Right kidney (tissue), 1 donor: ENCODE data around the gene ANKRD11.
"Not testable (repeated sequence)": the region's sequence is repeated elsewhere in the genome, so short reads cannot be mapped to it uniquely, and the experiment has no call there.

Experiments used
- DNase-seq: peaks from one replicate; pipeline ENCODE4 v3.0.0-alpha.2; 2016

ANKRD11 gene

DNA sequence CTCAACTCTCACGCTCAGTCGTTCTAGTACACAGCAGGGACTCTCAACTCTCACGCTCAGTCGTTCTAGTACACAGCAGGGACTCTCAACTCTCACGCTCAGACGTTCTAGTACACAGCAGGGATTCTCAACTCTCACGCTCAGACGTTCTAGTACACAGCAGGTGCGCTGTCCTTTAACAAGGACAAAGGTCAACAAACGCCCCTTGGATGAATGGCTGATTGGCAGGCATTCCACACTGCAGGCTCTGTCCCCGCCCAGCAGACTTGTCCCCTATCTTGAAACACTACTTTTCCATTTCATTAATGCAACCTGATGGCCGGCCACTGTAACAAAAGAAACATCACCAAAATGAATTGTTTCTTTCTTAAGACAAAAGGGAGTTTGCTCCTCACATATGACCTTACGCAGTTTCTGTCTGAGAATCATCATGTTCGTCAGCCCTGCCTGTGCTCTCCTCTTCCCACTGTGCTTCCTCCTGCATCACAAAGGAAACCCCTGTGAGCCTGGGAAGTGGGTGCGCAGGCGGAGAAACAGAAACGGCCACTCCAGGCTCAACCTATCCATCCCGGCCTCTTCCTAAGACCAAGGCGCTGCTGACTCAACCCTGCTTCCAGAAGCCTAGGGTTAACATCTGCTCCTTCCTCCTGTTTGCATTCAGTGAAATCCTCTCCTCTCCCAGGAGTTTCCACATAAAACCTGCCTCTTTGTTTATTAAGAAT is 59.8 kb downstream of the ANKRD11 start:
- no peak for DNase-seq

- DNase-seq: not testable (repeated sequence)
These were observed 61.8 kb downstream of the ANKRD11 start for GRCh38 chr16:89428605-89429004.

- DNase-seq: no peak
These were observed 63.4 kb downstream of the ANKRD11 start for GRCh38 chr16:89426736-89427530.

DNA sequence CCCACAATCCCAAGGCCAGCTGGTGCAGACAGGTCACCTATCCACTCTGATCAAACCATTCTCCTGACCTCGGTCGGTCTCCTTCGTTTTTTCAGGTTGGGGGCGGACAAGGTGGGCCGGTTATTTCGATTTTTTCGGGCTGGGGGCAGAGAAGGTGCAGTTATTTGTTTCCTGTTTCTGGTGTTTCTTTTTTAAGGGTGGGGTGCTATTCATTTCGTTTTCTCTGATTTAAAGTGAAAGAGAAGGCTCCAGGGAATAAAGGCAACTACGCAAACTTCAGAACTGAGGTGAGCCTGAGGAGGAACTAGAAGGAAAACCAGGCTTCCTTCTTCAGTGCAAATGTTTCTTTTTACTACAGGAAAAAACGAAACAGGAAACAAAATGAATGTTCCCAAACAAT is 64.8 kb downstream of the ANKRD11 start:
- DNase-seq: no peak

DNA sequence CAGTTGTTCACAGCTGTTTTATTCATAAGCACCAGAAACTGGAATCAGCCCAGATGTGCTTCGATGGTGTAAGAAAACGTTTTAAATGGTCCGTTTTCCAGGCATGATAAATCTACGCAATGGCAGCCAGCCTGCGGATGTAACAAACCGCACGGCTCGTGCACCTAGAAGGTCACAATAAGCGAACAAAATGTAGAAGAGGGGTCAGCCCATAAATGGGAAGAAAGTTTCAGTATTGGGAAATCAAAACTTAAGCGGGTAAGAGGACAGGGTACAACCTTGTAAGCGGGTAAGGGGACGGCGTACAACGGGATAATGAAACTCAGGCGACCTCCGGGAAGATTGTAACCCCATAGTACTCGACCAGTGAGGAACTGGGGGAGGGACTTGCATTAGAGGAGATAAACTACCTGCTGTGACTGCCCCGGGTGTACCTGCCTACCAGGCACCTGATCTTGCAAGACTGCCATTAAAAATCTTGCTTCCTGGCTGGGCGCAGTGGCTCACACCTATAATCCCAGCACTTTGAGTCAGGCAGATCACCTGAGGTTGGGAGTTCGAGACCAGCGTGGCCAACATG is 66.6 kb downstream of the ANKRD11 start:
- no peak for DNase-seq

GRCh38 chr16:89422905-89423630 is 67.3 kb downstream of the ANKRD11 start:
- DNase-seq: no peak

- no peak for DNase-seq
These were observed 67.8 kb downstream of the ANKRD11 start for GRCh38 chr16:89422527-89422904.

GRCh38 chr16:89421300-89421699 is 69.1 kb downstream of the ANKRD11 start:
- not testable (repeated sequence) for DNase-seq

DNA sequence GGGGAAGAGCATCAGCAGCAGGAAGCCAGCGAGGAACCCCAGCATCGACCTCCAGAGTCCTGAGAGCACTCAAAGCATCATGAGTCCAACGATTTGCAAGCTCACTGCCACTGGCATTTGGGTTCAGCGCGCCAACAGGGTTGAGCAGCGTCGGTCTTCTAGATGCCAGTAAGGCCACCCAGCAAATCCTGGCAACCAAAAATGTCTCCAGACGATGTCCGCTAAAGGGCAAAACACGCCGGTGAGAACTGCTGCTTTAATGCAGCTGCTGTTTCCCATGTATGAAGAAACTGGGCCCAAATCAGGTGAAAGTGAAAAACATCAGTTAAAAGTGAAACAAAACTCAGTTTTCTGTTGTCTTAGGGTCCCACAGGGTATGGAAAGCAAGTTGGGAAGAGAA is 70.2 kb downstream of the ANKRD11 start:
- DNase-seq: no peak

DNA sequence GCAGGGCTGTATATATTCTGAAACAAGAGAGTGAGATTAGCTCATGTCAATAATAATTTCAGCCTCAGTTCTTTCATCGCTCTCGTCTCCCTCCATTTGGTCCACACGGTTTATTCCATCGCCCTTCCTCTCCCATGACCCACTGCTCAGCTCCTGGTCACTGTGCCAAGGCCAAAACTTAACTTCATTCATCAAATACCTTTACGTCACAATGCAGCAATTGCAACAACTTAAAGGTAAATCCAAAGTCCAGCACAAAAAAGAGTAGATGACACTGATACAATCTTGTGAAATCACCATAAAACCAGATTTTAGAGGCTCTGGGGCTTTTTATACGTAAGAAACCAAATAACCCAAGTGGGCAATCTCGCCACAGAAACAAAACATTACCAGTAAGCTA is 72.0 kb downstream of the ANKRD11 start:
- DNase-seq: no peak

GRCh38 chr16:89417352-89417751 is 73.0 kb downstream of the ANKRD11 start:
- DNase-seq: no peak

DNA sequence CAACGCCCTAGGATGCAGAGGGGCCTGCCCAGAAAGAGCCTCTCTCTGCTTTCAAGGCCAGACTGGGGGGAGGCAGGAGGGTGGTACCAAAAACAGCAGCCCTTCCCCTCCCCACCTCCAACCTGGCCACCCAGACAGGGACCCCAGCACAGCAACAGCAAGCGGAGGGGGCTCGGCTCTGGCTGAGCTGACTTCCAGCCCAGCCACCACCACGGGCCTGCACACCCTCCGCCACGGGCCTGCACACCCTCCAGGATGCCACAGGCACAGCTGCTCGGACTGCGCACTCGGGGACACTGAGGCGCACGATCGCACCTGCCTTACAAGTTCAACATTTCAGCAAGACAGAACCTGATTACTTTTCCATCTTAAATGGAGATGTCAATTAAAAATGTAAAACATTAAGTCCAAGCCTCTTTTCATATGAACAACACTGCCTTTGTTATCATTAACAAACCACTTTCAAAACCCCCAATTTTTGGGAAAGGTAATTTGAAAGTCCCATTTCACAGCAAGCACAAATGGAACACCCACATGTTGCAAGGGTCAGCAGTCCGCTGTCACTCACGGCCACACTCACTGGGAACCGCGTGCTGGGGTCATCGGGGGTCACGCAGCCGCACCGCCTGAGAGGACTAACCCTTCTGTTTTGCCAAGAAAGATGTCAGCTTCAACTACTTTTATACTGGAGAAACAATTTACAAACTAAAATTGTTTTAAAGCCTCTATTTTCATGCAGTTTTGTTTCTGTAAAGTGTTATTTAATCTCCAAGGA is 76.4 kb downstream of the ANKRD11 start:
- DNase-seq: no peak

- DNase-seq: no peak
These were observed 77.5 kb downstream of the ANKRD11 start for GRCh38 chr16:89412811-89413210.

DNA sequence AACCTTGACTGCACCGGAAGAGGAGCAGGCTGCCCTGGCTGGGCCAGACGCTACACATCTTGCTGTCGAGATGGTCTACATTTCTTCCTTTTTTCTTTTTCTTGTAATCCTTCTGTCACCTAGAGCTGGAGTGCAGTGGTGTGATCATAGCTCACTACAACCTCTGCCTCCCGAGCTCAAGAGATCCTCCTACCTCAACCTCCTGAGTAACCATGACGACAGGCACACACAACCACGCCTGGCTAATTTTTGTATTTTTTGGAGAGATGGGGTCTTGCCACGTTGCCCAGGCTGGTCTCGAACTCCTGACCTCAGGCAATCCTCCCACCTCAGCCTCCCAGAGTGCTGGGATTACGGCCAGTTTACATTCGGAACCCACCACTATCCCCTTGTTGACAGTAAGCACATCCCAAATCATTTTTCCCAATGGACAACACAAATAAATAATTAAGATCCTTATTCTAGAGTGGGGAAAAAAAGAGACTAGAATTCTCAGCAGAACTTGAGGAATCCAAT is 79.0 kb downstream of the ANKRD11 start:
- DNase-seq: no peak

DNA sequence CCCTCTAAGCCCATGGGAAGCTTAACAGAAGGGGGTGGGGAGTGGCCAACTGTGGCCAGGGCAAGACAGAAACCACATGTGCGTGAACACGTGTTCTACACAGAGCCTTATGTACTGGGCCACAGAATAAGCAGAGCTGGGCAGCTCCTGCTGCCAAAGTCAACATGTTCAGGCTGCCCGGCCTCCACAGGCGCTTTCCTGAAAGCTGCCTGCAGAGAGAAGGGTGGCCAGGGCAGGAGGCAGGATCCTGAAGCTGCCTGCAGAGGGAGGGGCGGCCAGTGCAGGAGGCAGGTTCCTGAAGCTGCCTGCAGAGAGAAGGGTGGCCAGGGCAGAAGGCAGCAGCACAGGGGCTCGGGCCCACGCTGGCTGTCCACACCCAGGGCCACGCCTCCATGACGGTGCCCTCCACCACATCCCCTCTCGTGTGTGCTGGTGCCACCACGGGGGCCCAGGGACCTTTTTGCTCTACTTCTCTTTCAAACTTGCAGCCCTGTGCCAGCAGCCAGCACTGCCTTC is 79.5 kb downstream of the ANKRD11 start:
- DNase-seq: no peak

- no peak for DNase-seq
These were observed 80.0 kb downstream of the ANKRD11 start for GRCh38 chr16:89410322-89410721.

GRCh38 chr16:89409161-89409711 is 81.1 kb downstream of the ANKRD11 start:
- DNase-seq: no peak

DNA sequence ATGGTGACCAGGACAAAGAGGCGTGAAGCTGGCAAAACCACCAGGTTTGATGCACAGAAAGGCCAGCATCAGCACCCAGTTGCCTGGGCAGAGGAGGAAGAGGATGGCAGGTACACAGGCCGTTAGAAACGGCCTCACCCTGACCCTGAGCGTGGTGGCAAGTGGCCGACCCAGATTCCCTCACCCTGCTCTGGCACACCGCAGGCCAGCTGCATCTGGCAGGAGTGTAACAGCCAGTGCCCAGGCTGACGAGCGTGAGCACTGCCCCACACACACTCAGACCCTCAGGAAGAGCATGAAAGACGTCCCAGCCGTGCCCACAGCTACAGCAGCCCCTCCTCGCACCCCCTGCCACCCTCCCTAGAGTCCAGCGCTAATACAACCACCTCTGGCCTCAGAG is 82.0 kb downstream of the ANKRD11 start:
- DNase-seq: no peak

DNA sequence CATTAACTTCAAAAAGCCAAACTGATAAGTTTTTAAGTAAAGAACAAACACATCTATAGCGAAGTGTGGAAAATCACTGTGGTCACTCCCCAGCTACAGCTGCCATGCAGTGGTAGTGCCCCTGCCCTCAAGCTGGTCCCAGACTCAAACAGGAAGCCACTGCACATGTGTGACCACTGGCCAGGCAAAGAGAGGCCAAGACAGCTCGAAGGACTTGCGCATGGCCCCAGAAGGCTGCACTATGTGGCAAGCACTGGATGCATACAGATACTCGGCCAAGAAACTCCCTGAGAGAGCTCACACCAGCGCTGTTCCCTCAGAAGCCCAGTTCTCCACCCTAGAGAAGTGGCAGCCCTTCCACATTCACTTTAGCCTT is 82.4 kb downstream of the ANKRD11 start:
- DNase-seq: no peak

DNA sequence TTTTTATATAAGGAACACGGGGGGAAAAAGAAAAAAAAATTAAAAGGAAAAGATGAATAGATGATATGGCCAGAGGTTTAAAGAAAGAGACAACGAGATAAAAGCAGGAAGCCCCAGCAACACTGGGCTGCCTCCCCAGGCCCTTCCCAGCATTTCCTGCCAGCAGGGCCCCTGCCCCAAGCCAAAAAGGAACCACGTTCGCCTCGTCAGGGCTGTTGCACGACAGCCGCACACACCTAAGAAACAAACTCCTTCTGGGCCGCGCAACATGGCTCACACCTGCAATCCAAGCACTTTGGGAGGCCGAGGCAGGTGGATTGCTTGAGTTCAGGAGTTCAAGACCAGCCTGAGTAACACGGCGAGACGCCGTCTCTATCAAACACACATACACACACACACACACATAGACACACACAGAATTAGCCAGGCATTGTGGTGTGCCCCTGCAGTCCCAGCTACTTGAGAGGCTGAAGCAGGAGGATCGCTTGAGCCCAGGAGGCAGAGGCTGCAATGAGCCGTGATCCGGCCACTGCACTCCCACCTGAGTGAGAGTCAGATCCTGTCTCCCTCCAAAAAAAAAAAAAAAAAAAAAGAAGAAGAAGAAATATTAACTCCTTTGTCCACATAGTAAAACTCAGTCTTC is 83.0 kb downstream of the ANKRD11 start:
- no peak for DNase-seq
